ENCODE data around the gene MTREX.

DNA sequence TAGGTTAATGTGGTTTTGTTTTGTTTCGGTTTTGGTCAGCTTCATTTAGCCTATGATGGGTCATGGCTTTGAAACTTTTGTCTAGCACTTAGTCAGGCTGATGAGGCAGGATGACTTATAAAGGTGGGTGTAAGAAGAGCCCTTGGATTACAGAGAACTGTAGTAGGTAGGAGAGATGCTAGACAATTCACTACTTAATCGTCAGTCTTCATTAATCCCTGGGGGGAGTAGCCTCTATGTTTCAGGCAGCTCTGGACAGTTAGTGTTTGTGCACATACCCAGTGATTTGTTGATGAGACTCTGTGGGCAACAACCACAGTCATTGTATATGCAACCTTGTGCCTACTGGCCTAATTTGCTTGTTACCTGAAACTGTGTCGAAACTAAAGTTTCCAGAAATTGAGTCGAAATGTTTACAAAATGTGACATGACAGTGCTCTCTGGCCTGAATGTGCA lies 113.3 kb downstream of the MTREX start:
- TF ChIP-seq, protein P1, sequence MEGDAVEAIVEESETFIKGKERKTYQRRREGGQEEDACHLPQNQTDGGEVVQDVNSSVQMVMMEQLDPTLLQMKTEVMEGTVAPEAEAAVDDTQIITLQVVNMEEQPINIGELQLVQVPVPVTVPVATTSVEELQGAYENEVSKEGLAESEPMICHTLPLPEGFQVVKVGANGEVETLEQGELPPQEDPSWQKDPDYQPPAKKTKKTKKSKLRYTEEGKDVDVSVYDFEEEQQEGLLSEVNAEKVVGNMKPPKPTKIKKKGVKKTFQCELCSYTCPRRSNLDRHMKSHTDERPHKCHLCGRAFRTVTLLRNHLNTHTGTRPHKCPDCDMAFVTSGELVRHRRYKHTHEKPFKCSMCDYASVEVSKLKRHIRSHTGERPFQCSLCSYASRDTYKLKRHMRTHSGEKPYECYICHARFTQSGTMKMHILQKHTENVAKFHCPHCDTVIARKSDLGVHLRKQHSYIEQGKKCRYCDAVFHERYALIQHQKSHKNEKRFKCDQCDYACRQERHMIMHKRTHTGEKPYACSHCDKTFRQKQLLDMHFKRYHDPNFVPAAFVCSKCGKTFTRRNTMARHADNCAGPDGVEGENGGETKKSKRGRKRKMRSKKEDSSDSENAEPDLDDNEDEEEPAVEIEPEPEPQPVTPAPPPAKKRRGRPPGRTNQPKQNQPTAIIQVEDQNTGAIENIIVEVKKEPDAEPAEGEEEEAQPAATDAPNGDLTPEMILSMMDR (conservative IDR thresholded peaks at IDR 0.05): no peak
- no peak for TF ChIP-seq ZFX (IDR thresholded peaks at IDR 0.05)

All from C4-2B (cell line).